Central memory CD4-positive, alpha-beta T cell (primary cell): ENCODE measurements around the gene MRPL55.
A peak's percentile ranks its signal among the peaks of the same experiment; 100 is the strongest.

Experiments
- DNase-seq: peaks from one replicate; pipeline ENCODE4 v3.0.0; 2022
- total RNA-seq, 3 experiments: gene quantifications; one replicate each; lab custom pipeline; 2026; lab: John Stamatoyannopoulos, UW

MRPL55 gene
- total RNA-seq, result 23.7 to 49.0 (median 29.7) reads per million in 3 experiments

DNA sequence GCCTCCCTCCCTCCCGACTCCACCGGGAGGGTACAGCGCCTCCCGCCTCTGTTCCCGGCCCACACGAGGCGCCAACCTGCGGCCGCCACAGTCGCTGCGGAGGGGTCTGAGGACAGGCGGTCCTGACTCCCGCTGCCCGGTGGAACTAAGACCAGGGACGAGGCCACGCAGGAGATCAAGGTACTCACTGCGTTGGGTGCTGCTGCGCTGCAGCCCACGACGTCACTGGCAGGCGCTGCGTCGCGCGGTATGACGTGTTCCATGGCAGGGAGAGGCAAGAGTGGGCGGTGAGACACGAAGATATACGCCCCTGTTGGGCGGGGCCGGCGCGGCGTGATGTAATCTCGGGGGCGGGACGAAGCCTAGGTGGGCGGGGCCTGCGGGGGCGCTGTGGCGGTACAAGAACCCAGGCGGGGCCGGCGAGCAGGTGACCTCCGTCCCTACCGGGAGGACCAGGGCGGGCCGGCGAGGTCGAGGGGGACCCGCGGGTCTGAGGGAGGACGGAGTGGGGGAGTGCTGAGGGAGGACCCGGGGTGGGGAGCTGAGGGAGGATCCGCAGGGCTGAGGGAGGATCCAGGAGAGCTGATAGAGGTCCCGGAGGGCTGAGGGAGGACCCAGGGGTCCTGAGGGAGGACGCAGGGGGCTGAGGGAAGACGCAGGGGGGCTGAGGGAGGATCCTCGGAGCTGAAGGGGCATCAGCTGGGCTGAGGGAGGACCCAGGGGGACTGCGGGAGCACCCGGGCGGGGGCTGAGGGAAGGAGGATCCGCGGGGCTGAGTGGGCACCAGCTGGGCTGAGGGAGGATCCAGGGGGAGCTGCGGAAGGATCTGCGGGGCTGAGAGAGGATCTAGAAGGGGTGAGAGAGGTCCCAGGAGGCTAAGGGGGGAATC, at the start of gene MRPL55:
Gene MRPL55 (minus strand): TSS at position 227 of the 889 bp plus-strand sequence. CDS start 1,039 bp downstream, outside the sequence.
- DNase-seq, result peak; percentile 98

DNA sequence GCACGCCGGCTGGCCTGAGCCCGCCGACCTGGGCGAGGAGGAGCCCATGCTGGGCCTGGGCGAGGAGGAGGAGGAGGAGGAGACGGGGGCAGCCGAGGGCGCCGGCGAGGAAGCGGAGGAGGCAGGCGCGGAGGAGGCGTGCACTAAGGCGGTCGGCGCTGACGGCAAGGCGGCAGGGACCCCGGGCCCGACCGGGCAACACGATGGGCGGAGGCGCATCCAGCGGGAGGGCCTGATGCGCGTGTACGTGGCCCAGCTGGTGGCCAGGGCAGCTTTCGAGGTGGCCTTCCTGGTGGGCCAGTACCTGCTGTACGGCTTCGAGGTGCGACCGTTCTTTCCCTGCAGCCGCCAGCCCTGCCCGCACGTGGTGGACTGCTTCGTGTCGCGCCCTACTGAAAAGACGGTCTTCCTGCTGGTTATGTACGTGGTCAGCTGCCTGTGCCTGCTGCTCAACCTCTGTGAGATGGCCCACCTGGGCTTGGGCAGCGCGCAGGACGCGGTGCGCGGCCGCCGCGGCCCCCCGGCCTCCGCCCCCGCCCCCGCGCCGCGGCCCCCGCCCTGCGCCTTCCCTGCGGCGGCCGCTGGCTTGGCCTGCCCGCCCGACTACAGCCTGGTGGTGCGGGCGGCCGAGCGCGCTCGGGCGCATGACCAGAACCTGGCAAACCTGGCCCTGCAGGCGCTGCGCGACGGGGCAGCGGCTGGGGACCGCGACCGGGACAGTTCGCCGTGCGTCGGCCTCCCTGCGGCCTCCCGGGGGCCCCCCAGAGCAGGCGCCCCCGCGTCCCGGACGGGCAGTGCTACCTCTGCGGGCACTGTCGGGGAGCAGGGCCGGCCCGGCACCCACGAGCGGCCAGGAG, 49.3 kb upstream of the MRPL55 start:
- no peak for DNase-seq

DNA sequence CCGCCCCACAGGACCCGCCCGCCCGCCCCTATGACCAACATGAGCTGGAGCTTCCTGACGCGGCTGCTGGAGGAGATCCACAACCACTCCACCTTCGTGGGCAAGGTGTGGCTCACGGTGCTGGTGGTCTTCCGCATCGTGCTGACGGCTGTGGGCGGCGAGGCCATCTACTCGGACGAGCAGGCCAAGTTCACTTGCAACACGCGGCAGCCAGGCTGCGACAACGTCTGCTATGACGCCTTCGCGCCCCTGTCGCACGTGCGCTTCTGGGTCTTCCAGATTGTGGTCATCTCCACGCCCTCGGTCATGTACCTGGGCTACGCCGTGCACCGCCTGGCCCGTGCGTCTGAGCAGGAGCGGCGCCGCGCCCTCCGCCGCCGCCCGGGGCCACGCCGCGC, 48.6 kb upstream of the MRPL55 start:
- DNase-seq, result no peak

DNA sequence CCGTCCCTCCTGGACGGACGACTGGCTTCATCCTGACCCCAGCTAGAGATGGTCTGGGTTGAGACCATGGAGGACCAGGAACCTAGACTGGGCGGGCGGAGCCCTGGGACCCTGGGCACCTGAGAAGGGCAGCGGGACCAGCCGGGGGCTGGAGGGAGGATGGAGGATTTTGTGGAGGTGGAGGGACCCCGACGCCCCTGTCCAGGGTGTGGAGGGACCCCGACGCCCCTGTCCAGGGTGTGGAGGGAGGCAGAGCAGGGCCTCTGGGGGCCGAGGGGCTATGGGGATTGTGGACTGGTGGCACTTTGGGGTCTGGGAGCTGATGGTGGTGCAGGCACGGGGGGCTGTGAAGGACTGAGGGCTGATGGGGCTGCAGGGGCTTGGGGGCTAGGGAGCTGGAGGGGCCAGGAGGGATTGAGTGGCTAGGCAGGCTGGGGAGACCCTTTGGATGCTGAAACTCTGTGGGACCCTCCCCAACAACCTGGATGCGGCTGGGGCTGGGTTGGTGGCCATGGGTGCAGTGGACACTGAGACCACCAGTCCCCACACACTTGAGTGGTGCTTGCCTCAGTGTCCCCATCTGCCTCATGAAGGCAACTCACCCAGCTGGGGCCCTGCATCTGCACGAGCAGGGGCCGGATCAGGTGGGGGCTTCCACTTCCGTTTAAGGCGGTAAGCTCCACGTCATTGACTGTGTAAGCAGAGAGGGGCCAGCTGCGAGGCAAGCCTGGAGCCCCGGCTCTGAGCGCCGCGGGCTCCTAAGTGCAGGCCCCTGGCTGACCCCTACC, 48.0 kb upstream of the MRPL55 start:
- no peak for DNase-seq

DNA sequence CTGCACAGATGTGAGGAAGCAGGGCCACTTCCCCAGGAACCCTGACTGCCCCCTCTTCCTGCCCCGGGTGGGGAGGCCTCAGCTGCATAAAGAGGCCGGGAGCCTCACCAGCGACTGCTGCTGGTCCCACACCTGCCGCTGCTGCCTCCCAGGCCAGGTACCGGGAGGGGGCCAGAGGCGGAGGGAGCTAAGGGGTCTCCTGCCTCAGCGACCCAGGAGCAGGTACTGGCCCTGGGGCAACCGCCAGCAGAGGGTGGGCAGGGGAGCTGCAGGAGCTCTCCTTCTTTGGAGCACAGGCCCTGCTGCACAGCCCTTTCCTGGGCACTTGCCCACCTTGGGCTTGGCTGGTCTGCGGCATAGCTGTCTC, 47.4 kb upstream of the MRPL55 start:
- DNase-seq, result no peak

DNA sequence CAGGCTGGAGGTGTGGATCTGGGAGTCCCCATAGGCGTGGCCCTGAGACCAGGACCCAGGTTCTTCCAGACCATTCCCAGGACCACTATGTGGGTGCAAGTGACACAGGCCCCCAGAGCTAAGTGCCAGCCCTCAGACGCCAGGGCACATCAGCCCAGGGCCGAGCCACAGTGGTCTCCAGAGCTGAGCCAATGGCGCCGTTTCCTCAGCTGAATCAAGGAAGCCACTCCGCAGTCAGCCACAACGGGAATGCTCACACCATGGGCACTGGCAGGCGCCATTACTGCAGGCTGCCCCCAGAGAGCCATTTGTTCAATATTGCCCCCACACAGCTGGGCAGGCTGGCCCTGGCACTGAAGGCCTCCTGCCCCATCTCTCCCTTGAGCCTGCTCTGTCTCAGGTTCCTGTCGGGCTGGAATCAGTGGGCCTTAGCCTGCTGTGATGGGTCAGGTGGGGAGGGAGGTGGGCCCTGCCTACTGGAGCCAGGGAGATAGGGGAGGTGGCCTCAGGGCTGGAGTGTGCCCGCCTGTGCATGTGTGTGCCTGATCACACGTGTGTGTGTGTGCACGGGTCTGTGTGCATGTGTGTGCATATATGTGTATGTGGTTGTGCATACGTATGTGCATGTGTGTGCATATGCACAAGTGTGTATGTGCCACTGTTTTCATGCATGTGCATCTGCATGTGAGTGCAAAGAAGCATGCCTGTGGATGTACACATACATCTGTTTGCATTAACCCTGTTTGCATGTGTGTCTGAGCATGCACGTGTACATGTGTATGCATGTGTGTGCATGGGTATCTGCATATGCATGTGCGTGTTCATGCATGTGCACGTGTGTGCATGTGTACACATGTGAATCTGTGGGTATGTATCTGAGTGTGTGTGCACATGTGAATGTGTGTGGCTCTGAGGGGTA, 46.8 kb upstream of the MRPL55 start:
- DNase-seq, result no peak

DNA sequence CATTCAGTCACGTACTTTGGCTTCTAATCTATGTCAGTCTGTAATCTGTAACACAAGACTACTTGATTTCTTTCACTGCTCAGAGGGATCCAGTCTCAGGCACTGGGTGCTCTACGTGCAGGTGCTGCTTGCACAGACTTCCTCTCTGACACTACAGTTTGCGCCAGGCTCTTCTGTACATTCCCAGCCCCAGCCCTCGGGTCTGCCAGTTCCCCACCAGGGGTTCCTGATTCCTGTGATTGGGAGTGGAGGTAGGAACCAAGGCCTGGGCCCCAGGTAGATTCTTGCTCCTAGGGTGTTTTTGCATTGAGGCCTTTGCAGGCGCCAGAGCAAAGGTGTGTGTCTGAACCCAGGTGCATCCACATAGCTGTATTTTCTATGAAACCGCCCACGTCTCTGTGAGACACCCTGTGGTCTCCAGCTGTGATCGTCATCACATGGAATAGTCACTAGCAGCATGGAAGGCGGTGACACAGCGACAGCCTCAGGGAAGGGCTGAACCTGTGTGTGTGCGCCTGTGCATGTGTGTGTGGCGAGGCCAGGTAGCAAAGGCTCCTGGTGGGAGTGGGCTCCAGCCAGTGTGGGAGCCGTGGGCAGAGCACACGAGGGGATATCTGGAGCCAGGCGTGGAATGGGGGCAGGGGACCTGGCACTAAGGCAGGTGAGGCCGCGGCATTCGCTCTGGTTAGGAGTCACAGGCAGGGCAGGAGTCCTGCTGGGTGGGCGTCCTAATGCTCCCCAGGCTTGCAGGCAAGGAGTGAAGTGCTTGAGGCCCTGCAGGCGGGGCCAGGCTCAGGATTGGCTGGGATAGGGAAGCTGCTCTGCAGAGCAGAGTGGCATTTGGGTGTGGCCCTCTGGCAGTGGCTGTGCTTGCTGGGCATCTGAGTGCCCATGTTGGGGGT, 45.8 kb upstream of the MRPL55 start:
- DNase-seq, result no peak

DNA sequence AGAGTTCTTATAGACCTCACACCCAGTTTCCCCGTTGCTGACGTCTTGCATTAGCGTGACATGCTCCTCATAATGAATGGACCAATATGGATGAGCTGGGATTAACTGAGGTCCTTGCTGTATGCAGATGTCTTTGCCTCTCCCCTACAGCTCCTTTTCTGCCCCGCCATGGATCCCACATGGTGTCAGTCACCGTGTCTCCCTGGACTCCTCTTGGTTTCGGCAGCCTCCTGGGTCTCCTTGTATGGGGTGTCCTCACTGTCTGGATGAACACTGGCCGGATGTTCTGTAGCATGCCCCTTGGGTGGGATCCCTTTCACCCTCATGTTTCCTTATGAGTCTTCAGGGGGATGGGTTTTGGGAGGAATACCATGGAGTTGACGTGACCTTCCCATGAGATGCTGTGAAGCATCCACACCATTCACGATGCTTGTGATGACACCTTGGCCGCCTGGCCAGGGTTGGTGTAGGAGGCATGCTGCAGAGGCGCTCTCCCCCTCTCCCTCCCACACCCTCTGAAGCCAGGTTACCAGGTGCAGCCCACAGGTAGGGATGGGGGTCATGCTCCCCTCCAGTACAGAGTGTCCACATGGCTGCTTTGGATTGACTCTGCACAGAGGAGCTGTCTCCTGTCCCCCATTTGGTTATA, 45.0 kb upstream of the MRPL55 start:
- DNase-seq, result no peak

DNA sequence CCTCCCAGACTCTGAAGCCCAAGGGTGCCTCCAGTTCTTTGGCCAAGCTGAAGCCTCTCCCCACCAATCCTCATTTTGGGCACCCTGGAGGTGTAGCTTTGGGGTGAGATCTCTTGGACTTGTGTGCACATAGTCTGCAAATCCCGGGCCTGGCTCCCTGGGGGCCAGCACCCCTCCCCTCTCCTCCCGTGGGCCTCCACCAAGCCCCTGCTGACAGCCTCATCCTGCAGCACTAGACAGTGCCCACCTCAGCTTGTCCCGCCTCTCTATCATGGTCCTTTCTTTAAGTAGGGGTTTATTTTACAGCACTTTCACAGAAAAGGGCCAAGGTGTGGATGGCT, 43.8 kb upstream of the MRPL55 start:
- no peak for DNase-seq

DNA sequence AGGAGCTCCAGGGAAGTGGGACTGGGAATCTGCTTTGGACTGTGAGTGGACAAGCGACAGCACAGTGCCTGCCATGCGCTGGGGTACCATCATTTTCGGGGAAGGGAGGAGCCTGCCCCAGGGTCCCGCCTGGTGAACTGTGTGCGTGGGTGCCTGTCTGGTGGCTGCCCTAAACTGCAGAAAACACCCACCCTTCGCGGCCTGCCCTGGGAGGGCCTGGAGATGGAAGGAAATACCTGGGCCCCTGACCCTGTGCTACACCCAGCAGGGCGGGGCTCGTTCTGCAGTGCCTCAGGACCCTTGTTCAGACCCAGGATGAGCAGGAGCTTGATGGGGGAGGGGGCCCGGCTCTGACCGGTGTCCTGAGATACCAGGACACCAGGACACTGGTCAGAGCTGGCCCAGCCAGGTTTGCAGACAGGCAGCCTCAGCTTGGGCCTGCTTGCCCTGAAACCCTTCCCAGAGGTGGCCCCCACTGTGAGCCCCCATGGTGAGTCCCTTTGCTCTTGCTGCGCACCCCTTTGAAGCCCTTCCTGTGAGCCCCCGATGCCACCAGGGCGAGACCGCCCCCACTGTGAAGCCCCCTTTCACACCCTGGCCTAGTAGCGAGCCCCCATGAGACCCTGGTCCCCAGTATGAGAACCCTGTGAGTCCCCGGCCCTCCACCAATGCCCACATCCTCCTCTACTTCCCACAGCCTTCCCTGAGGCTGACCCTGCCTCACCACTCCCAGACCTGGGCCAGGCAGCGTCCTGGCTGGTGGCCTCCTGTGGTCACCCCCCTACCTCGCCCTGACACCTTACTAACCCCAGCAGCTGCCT, 43.2 kb upstream of the MRPL55 start:
- no peak for DNase-seq

DNA sequence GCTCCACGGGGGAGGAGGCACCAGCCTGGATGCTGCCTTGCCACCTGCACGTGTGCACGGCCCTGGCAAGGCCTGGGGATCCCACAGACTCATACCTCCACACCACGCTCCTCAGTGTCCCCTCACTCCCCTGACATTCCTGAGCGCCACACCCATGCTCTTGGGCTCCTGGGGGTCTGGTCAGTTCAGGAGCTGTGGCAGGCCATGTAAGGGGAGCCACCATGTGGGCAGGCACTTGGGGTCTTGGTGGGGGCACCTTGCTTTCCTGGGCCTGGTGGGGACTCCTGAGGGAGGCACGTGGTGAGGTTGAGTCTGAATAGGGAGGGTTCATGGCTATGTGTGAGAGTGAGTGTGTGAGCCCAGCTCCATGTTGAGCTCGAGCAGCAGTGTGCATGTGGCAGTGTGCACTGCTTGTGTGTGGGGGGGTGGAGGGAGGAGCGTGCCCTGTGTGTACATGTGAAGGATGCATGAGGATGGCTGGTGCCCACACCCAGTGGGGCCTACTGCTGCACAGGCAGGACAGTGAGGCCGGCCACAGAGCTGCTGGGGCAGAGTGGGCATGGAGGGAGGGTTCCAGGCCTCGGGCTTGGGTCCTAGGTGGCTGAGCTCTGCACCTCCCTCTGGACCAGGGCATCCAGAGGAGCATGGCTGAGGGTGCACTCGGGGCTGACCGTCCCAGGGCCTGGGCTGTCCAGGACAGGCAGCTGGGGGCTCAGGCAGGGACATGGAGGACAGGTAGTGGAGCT, 42.3 kb upstream of the MRPL55 start:
- no peak for DNase-seq

DNA sequence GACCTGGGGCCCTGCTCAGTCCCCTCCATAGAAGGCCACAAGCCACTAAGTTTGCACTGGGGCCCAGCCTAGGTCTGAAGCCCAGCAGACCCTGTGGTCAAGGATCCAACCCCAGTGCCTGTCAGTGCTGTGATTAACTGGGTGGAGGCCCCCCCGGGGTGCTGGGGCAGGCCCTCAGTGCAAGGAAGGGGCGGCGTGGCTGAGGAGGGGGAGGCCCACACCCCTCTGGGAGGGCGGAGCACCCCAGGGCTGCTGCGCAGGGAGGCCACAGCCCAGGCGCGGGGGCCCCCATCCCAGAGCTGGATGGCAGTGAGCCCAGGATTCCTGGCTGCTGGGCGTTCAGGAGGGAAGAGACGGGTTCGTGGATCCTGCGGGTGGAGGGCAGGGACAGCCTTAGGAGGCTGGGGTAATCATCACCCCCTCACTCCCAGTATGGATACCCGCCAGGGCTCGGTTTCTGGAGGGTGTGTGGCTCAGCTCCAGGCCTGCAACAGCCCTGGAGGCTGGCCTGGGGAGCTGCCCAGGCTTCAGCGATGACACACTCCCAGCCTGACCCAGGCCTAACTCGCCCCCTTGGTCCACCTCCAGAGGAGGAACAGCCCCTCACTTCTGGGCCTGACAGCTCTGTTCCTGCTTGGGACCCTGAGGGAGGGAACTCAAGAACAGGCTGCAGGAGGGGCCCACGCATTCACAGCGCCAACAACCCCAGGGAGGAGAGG, 41.5 kb upstream of the MRPL55 start:
- DNase-seq, result no peak

DNA sequence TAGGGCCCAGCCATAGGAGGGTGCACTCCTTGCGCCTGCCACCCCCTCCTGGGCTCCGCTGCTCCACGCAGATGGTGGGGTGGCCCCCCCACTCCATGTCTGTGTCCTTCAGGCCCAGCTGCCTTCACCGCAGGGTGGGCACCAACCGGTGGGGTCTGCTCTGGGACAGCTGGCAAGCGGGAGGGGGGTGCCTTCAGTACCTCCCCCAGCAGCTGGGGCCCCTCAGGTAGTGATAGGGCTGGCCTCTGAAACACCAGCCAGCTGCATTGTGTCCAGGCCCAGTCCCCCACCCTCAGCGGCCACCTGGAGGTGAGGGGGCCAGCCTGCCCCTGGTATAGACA, 41.0 kb upstream of the MRPL55 start:
- no peak for DNase-seq

DNA sequence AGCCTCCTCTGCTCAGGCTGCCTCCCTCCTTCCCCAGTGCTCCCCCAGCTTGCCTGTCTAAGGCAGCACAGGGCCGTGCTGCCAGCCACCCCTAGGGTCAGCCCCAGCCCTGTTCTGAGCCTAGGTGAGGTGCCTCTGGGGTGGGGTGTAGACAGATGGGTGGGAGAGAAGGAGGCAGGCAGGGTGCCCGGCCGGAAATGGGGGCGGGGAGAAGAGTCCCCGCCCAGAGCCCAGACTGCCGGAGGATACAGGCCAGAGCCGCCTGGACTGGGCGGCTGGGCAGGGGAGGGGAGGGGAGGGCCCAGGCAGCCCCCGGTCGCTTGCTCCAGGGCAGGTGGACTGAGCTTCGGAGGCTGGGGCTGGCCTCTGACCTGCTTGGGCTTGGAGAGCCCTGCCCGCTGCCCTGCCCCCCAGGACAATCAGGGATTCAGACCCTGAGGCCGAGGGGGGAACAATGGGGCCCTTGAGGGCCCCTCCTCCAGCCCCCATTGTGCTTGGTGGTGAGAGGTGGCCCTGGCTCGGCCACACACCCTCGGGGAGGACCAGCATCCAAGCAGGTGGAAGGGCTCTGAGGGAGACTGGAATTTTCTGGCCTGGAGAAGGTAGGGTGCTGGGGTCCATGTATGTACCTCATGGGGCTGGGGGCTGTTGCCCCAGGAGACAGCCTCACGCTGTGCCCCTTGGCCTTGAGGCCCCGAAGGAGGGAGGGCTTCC, 40.5 kb upstream of the MRPL55 start, which contains the start of gene GJC2:
Gene GJC2 (plus strand): TSS at position 525 of the 714 bp plus-strand sequence. CDS start 7,829 bp downstream, outside the sequence.
- DNase-seq, result no peak

DNA sequence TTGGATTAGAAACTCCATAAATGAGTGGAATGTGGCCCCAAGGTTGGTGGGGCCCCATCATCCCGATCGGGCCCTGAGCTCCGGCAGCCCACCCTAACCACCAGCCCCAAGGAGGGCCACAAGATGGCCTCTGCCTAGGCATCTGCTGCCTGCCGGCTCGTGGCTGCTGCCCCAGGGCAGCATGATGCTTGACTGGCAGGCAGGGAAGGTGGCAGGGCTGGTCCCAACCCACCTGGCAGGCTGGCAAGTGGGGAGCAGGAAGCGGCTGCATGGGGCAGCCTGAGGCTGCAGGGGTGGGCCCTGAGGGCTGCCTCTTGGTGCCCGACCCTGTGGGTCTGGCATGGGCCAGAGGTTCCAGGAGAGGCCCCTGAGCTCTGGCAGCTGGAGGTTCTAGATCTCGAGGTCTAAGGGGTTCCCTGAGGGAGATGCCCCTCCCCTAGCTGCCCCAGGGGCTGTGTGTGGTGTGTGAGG, 39.9 kb upstream of the MRPL55 start:
- DNase-seq, result no peak

DNA sequence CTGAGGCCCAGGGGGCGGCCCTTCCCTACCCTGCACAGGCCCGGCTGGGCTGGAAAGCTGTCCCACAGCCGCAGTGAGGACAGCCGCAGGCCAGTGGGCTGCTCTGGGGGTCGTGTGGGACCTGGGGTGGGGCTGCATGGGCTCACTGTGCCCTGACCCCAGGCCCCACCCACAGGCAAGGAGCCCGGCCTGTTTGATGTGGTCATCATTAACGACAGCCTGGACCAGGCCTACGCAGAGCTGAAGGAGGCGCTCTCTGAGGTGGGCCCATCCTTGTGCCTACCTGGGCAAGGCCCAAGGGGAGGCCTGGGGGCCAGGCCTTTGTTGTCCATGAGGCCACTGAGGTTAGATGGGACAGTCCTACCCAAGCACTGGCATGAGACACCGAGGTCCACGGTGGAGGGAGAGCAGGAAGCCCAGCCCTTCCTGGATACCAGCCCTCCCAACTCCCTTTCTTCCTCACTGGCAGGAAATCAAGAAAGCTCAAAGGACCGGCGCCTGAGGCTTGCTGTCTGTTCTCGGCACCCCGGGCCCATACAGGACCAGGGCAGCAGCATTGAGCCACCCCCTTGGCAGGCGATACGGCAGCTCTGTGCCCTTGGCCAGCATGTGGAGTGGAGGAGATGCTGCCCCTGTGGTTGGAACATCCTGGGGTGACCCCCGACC, 39.2 kb upstream of the MRPL55 start:
- no peak for DNase-seq

DNA sequence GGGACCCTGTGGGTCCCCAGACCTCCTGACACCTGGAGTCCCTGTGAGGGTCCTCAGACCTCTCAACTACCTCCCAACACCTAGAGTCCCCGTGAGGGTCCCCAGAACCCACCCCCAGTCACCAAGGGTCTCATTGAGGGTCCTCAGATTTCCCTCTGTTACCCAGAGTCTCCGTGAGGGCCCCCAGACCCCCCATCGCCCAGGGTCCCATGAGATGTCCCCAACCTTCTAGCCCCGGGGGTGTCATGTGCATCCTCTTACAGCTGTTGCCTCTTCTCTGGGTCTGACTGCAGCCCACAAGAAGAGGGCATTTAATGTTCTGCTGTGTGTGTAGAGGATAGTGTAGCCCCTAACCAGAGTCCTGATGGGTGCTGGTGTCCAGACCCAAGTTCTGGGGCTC, 38.7 kb upstream of the MRPL55 start:
- no peak for DNase-seq
